GM12801 (cell line): ENCODE measurements around the gene C4orf46.

Experiments
- CTCF ChIP-seq: IDR thresholded peaks from one replicate; pipeline ENCODE4 v1.5.1; 2011; ENCODE audit warnings: control low read depth; ENCODE audit not compliant: insufficient read length; ENCODE audit errors: extremely low read depth

Gene C4orf46

GRCh38 chr4:158666892-158667291 lies 4.8 kb downstream of the C4orf46 start:
- no peak for TF ChIP-seq CTCF

- TF ChIP-seq CTCF = no peak
These were observed 6.9 kb downstream of the C4orf46 start for GRCh38 chr4:158664806-158665205.

- TF ChIP-seq CTCF = no peak
These were observed 14.4 kb downstream of the C4orf46 start for GRCh38 chr4:158657291-158657690.

GRCh38 chr4:158656439-158656838 lies 15.2 kb downstream of the C4orf46 start:
- TF ChIP-seq CTCF = no peak

- no peak for TF ChIP-seq CTCF
These were observed 18.8 kb downstream of the C4orf46 start for GRCh38 chr4:158652920-158653319.

- no peak for TF ChIP-seq CTCF
These were observed 22.5 kb downstream of the C4orf46 start for GRCh38 chr4:158649111-158649680.

GRCh38 chr4:158644760-158645159 lies 26.9 kb downstream of the C4orf46 start:
- TF ChIP-seq CTCF = no peak
